C1 segment of cervical spinal cord (tissue), 14 donors: ENCODE results near the gene TMEM235.
"Not testable (repeated sequence)": the region's sequence is repeated elsewhere in the genome, so short reads cannot be mapped to it uniquely, and the experiment has no call there.

Source experiments
- DNase-seq, 14 donors: peaks; one replicate each; lab custom pipeline; 2025; lab: John Stamatoyannopoulos, UW

The TMEM235 gene

GRCh38 chr17:78237401-78238012 lies 6.1 kb downstream of the TMEM235 start:
- DNase-seq = peak in 11 of 14 donors; percentile 45 to 83 (median 72)

- DNase-seq = no peak
Observed at GRCh38 chr17:78238823-78239488, 7.5 kb downstream of the TMEM235 start.

DNA sequence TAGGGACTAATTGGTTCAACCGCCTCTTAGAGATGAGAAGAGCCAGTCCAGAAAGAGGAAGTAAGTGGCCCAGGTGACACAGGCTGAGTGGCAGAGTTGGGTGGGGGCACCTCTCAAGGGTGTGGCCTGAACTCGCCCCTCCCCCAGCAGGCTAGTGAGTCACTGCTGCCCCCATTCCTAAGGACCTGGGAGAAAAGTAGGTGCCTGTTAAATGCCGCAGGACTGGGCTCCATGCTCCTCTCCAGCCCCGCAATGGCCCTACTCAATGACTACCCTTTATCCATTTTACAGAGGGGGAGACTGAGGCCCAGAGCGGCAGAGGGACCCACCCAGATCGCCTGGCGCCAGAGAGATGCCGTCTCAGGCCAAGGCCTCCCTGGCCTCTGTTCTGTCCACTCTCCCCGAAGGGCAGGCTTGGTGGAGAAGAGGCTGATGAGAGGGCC lies 8.1 kb downstream of the TMEM235 start:
- DNase-seq = no peak

GRCh38 chr17:78240012-78240655 lies 8.7 kb downstream of the TMEM235 start:
- no peak for DNase-seq

DNA sequence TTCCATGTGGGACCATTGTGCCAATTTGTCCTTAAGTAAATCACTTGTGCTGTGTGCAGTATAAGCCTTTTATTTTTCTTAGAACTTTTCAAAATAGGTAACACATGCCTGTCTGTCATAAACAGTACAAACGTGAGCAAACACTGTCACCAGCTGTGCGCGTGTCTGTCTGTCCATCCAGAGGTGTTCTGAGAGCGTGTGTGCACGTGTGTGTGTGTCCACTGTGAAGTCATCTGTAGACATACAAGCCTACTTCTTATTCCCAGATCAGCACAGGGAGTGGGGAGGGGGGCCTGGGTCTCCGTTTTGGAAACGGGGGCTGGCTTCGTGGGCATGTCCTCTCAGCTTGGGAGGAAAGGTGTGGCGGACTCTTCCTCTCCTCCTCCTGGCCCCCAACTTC lies 9.4 kb downstream of the TMEM235 start:
- DNase-seq = peak in 1 of 14 donors; percentile 54

DNA sequence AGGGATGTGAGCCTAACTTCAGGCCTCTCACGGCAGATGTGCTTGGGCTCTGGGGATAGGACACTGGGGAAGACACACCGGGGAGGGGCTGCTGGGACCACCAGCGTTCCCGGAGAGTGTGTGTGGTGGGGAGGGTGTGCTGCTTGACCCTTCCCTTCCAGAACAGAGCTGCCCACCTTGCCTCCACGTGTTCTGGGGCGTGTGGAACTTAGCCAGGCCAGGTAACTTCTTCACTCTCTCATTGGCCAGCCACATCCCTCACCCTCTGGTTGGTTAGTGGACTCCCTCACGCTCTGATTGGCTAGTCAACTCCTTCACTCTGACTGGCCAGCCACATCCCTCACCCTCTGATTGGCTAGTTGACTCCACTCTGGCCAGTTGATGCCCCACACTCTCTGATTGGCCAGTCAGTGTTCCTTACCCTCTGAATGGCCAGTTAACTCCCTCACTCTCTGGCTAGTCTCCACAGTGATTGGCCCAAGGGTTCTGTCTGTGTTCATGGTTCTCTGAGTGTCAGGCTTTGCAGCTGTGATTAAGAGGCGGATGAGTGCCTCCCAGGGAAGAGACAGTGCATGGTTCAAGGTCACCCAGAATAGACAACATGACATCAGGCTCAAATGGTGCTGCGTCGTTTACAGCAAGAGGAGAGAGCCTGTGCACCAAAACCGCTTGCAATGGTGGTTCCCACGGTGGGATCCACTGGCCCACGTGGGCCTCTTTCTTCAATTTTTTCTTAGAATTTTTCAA lies 10.0 kb downstream of the TMEM235 start:
- DNase-seq = peak in 12 of 14 donors; percentile 19 to 85 (median 62)

- DNase-seq = peak in 3 of 14 donors; percentile 46 to 62 (median 53)
Observed at GRCh38 chr17:78242024-78242742, 10.8 kb downstream of the TMEM235 start.

- DNase-seq = no peak
Observed at GRCh38 chr17:78247304-78247703, 15.9 kb downstream of the TMEM235 start.

- DNase-seq = peak in 2 of 14 donors; percentile 31 to 33
Observed at GRCh38 chr17:78248051-78248914, 16.9 kb downstream of the TMEM235 start.

DNA sequence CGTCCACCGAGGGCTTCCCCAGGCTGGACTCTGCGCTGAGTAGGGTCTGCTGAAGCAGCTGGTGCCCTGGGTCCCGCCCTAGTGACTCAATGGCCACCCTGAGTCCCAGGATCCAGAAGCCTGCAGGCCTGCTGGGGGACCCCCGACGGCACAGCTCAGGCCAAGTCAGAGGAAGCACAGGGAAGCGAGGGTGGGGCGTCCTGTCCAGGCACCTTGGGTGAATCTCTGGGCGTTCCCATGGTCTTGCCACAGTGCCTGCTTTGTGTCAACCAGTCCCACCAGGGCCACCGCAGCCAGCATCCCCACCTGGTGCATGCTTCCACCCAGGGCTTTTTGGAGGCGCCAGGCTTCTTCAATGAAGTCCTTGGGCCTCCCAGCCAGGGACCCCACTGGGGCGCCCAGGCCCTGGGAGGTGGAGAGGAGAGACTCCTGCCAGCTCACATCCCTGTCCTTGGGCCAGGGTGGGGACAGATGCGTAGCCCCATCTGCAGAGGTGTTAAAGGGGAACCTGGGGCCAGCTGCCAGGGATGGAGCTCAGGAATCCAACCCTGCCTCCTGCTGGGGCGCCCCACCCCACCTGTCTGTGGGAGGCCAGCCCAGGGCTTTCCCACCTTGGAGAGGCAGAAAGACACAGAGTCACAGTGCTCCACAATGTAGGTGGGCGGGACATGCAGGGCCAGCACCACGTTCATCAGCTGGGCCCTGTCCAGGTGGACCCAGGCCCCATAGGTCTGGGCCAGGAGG lies 17.8 kb downstream of the TMEM235 start:
- DNase-seq = peak in 1 of 14 donors; percentile 16

DNA sequence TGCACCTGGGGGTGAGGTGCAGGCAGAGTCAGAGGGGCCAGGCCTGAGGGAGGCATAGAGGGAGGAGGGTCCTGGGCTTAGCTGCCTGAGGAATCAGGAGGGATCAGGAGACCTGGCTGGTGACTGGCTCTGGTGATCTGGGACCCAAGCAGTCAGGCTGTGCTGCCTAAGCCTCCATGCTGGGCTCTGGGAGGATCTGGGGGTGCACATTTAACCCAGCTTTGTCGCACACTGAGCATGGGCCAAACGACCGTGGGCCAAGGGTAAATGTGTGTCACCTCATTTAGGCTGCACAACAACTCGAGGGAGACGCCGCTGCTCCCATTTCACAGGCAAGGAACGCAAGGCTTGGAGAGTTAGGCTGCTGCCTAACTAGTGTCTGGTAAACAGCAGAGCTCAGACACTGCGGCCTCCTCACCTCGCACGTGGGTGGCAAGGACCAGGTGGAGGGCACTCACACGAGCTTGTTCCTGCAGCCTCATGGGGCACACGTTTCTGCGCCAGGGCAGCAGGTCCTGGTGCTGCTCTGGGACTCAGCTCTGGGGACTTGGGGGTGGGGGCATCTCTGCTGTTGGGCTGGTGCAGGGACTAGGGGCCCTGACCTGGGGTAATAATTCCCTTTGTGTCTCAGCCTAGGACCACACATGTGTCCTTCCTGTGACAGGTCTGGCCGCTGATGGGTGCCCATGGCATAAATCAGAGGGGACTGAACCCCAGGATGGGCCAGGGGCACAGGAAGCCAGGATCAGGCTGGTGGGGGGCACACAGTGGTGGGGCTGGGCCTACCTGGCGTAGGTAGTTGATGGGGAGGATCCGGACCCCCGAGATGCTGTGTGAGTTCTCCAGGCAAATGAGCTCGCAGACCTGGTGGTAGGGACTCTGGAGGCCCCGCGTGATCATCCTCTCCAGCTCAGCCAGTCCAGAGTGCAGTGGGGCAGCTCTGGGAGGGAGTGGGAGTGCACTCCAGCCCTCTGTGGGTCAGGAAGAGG lies 18.7 kb downstream of the TMEM235 start:
- peak in 1 of 14 donors; percentile 30 for DNase-seq

DNA sequence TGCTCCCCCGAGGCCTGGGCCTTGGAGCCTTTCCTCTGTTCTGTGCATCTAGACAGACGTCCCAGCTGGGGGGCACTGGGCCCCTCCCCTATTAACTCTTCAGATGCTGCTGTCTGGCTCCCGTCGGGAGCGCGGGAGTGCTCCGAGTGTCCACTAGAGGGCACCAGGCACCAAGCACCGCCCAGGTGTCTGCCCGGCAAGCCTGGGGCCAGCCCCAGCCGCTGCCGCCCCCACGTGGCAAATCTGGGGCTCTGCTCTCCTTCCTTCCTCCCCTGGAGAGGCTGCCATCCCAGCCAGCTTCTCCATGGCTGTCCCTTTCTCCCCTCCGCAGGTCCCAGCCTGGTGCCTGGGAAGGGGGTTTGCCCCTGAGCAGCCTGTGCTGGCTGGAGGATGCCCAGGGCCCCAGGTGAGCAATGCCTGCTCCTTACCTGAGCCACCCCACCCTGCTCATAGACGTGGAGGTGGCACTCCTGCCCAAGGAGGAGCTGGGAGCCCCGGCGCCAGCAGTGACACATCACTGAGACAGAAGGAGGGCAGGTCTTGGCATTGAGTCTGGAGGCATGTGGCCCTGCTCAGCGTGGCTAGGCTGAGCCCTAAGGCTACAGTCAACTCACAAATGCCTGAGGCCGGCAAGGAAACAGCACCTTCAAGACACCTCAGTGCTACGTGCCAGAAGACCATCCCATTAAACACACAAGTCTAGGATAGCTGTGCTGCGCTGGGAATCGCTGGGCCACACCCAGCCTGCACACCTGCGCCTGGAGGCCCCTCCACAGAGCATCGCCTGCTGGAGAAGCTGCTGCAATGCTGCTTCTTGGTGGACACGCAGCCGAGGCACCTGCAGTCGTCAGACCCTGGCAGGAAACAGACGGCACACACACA lies 19.7 kb downstream of the TMEM235 start:
- DNase-seq = peak in 13 of 14 donors; percentile 50 to 87 (median 72)

- no peak for DNase-seq
Observed at GRCh38 chr17:78251773-78252103, 20.3 kb downstream of the TMEM235 start.

GRCh38 chr17:78252111-78252634 lies 20.7 kb downstream of the TMEM235 start:
- no peak for DNase-seq

GRCh38 chr17:78252701-78253635 lies 21.5 kb downstream of the TMEM235 start:
- no peak for DNase-seq

GRCh38 chr17:78253636-78253945 lies 22.2 kb downstream of the TMEM235 start:
- DNase-seq = not testable (repeated sequence)
